LNCAP (cell line): Measurements from ENCODE around the gene MSI2.

Source experiments
- TF ChIP-seq, protein P1 (sequence below): fragments of 450-650 bp; IDR thresholded peaks from 2 replicates; pipeline ENCODE4 v1.5.1; 2017; ENCODE audit warnings: mild to moderate bottlenecking

The MSI2 gene

DNA sequence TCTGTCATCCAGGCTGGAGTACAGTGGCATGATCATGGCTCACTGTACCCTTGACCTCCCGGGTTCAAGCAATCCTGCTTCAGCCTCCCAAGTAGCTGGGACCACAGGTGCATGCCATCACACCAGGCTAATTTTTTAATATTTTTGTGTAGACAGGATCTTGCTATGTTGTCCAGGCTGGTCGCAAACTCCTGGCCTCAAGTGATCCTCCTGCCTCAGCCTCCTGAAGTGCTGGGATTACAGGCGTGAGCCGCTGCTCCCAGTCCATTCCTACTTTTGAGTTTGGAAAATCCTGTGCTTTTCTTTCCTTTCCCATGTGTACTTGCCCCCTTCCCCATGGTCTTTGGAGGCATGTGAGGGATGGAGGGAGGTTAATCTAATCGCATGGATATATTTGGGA lies 60.0 kb downstream of the MSI2 start:
- TF ChIP-seq, protein P1, sequence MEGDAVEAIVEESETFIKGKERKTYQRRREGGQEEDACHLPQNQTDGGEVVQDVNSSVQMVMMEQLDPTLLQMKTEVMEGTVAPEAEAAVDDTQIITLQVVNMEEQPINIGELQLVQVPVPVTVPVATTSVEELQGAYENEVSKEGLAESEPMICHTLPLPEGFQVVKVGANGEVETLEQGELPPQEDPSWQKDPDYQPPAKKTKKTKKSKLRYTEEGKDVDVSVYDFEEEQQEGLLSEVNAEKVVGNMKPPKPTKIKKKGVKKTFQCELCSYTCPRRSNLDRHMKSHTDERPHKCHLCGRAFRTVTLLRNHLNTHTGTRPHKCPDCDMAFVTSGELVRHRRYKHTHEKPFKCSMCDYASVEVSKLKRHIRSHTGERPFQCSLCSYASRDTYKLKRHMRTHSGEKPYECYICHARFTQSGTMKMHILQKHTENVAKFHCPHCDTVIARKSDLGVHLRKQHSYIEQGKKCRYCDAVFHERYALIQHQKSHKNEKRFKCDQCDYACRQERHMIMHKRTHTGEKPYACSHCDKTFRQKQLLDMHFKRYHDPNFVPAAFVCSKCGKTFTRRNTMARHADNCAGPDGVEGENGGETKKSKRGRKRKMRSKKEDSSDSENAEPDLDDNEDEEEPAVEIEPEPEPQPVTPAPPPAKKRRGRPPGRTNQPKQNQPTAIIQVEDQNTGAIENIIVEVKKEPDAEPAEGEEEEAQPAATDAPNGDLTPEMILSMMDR, result no peak

DNA sequence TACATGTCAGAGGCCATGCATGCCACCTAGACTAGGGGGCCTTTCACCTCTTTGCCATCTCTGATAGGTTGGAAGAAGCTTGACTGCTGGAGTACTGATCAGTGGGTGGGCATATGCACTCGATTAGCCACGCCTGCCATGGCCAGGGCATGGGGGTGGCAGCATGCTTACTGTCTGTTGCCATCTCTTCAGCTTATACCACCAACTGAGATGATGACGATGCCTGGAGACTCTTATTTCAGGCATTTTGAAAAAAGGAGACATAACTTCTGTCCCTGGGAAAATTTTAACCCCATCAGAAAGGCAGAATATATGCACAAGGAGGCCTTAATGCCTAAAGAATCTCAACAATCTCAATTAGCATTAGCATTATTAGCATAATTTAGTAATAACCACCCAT lies 60.8 kb downstream of the MSI2 start:
- TF ChIP-seq, protein P1, result no peak

DNA sequence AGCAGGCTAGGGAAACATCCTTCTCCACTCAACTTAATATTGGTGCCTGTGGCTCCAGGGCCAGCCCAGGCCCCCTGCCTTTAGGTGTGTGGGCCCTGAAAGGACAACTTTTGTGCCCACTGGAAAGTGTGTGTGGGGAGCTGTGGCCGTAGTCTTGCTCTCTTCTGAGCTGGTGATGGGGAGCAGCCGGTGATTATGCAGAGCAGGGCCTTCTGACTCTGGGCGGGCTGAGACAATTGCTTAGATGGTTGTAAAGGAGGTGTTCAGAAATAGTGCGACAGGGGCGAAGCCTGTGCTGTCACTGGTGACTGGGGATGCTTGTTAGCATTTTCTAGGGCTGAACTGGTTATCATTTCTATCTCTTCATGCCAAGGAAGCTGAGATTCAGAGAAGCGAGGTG lies 62.6 kb downstream of the MSI2 start:
- TF ChIP-seq, protein P1, result no peak

DNA sequence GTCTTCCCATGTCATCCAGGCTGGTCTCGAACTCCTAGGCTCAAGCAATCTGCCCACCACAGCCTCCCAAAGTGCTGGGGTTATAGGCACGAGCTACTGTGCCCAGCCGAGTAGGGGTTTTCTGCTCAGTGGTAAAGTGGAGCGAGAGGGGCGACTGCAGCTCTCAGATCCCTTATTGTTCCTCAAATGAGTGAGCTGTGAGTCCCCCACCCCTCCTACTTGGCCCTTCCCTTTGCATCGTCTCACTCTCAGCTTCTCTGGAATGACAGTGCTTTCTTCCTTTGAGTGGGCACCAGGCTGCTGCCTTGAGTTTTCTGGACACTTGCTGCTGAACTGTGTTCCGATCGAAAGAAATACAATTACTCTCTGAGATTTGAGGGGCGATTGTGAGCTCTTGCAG lies 63.5 kb downstream of the MSI2 start:
- TF ChIP-seq, protein P1, result no peak

DNA sequence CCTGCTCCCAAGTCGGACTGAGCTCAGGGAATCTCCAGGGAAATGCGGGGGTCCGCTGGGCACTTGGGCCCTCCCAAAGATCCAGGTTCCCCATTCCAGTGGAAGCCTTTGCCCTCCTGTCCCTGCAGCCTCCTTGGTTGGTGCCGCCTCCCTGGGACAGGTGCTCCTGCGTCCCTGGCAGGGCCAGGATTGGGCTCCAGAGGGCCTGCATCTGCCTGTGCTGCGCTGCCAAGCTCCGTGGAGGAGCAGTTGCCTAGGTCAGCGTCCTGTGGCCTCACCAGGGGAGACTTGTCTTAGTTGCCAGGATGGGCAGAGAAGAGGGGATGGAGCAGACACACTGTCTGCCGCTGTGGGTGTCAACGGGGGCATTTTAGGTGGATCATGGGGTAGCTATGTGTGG lies 67.1 kb downstream of the MSI2 start:
- TF ChIP-seq, protein P1, result no peak

DNA sequence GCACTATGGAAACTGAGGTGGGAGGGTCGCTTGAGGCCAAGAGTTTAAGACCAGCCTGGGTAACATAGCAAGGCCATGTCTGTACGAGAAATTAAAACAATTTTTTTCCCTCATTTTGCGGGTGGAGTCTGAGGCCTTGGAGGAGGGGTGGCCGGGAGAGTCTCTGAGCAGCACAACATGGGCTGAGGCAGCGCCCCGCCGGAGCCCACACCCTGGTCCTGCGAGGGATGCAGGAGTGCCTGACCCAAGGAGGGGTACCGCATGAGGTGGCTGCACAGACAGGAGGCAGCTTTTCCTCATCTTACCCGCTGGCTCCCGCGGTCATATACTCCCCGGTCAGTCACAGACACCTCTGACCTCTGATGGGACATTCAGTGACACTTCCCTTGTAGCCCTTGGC lies 67.7 kb downstream of the MSI2 start:
- TF ChIP-seq, protein P1, result no peak

DNA sequence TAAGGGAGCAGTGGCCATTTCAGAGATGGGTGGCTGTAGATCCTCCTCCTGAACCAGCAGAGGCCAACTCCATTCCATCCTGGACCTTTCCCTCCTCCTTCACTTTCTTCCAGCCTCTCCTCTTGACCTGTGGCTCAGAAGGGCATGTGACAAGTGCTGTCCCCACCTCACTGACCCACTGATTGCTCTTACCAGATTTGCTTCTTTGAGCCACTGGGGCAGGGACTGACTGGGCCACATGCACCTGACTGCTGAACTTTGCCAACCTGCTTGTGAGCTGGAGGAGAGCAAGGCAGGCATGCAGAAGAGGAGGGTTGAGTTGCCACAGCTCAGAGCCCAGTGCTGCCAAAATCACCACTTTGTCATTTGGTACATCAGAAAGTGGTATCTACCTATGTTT lies 68.3 kb downstream of the MSI2 start:
- TF ChIP-seq, protein P1, result no peak

DNA sequence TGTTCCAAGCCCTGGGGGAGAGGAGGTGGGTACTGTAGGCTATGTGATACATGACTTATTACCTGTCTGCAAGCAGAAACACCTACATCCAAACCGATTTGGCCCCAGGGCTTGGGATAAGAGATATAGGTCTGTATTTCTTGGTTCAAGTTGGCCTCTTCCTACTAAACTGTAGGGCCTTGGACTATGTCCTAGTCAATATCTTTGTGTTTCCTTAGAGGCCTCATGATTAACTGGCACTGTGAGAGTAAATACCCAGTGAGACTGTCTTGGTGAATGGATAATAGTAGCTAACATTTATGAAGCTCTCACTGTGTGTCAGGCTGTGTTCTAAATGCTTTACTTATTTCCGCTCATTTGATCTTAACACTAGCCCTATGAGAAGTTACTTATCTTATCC lies 70.0 kb downstream of the MSI2 start:
- TF ChIP-seq, protein P1, result no peak
